DOHH2 (cell line): ENCODE data around the gene KIF13A.
"Not testable (repeated sequence)": the region's sequence is repeated elsewhere in the genome, so short reads cannot be mapped to it uniquely, and the experiment has no call there.

Experiments
- EZH2phosphoT487 ChIP-seq: fragments of 200-600 bp; sonication (generic); IDR thresholded peaks from 2 replicates; pipeline ENCODE4 v1.6.1; 2017; ENCODE audit warnings: borderline replicate concordance, mild to moderate bottlenecking, antibody characterized with exemption, low read length, moderate library complexity, mixed read lengths
- TF ChIP-seq, protein P1 (sequence below): fragments of 200-600 bp; sonication (generic); IDR thresholded peaks from one replicate; pipeline ENCODE4 v1.5.1; 2014; ENCODE audit warnings: antibody characterized with exemption, mild to moderate bottlenecking, low read depth, low read length; ENCODE audit not compliant: poor library complexity, severe bottlenecking

DNA sequence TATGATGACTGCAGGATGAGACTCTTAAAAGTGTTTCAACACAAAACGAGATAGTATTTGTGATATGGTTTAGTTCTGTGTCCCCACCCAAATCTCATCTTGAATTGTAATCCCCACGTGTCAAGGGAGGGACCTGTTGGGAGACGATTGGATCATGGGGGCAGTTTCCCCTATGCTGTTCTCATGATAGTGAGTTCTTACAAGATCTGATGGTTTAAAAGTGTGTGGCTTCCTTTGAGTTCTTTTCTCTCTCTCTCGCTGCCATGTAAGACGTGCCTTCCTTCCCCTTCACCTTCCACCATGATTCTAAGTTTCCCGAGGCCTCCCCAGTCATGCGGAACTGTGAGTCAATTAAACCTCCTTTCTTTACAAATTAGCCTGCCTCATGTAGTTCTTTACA is 130.2 kb downstream of the KIF13A start:
- TF ChIP-seq, protein P1, sequence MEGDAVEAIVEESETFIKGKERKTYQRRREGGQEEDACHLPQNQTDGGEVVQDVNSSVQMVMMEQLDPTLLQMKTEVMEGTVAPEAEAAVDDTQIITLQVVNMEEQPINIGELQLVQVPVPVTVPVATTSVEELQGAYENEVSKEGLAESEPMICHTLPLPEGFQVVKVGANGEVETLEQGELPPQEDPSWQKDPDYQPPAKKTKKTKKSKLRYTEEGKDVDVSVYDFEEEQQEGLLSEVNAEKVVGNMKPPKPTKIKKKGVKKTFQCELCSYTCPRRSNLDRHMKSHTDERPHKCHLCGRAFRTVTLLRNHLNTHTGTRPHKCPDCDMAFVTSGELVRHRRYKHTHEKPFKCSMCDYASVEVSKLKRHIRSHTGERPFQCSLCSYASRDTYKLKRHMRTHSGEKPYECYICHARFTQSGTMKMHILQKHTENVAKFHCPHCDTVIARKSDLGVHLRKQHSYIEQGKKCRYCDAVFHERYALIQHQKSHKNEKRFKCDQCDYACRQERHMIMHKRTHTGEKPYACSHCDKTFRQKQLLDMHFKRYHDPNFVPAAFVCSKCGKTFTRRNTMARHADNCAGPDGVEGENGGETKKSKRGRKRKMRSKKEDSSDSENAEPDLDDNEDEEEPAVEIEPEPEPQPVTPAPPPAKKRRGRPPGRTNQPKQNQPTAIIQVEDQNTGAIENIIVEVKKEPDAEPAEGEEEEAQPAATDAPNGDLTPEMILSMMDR = not testable (repeated sequence)
- TF ChIP-seq EZH2phosphoT487 = not testable (repeated sequence)
